WERI-Rb-1 (cell line): ENCODE data around the gene WIPF2.
"Not testable (repeated sequence)": the region's sequence is repeated elsewhere in the genome, so short reads cannot be mapped to it uniquely, and the experiment has no call there.

ENCODE experiments used
- DNase-seq: peaks from one replicate; pipeline ENCODE4 v3.0.0-alpha.2; 2020
- H3K27ac ChIP-seq: fragments of 250-450 bp; sonication (Bioruptor Pico); 2 replicates; pipeline ENCODE4 v1.5.1; 2020; ENCODE audit warnings: mild to moderate bottlenecking, moderate library complexity
- H3K27me3 ChIP-seq: fragments of 250-450 bp; sonication (Bioruptor Pico); 2 replicates; pipeline ENCODE4 v1.5.1; 2021; ENCODE audit warnings: mild to moderate bottlenecking, low read depth, moderate library complexity; ENCODE audit not compliant: insufficient read depth, severe bottlenecking
- H3K36me3 ChIP-seq: fragments of 250-450 bp; sonication (Bioruptor Pico); 2 replicates; pipeline ENCODE4 v1.5.1; 2020; ENCODE audit warnings: mild to moderate bottlenecking, moderate library complexity
- H3K4me3 ChIP-seq: 2 replicates; pipeline ENCODE4 v1.5.1; 2011; ENCODE audit warnings: low read depth, mild to moderate bottlenecking, control low read depth, low read length
- H3K9me3 ChIP-seq: fragments of 250-450 bp; sonication (Bioruptor Pico); 2 replicates; pipeline ENCODE4 v1.5.1; 2021; ENCODE audit warnings: mild to moderate bottlenecking, moderate library complexity; ENCODE audit not compliant: severe bottlenecking
- CTCF ChIP-seq: IDR thresholded peaks from 2 replicates; pipeline ENCODE4 v1.5.1; 2011; ENCODE audit warnings: low read depth, mild to moderate bottlenecking, control low read depth, inconsistent platforms, low read length

Gene WIPF2

DNA sequence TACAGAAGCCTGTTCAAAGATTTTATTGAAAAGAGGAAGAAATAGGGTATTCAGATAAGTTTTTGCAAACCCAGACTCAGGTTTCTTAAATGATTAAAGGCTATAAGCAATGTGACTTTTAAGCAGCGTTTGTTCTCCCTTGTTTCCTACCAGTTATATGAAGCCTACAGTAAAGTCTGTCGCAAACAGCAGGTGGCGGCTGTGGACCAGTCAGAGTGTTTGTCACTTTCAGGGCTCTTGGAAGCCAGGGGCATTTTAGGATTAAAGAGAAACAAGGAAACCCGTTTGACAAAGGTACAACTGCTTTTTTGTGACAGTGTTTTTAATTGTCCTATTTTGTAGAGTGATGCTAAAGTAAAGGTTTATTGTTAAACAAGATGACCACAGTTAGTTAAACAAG lies 82.2 kb downstream of the WIPF2 start:
- Histone ChIP-seq H3K36me3 (peaks cover 86% of the 10 kb centered on the region), H3K27ac (no peak overlapping the region), H3K27me3 (no peaks in the 10 kb centered on the region), H3K4me3 (no peak overlapping the region), H3K9me3 (no peaks in the 10 kb centered on the region)
- peak; percentile 50; the same call in 1 of the 2 replicates for TF ChIP-seq CTCF
- DNase-seq: peak; percentile 72

DNA sequence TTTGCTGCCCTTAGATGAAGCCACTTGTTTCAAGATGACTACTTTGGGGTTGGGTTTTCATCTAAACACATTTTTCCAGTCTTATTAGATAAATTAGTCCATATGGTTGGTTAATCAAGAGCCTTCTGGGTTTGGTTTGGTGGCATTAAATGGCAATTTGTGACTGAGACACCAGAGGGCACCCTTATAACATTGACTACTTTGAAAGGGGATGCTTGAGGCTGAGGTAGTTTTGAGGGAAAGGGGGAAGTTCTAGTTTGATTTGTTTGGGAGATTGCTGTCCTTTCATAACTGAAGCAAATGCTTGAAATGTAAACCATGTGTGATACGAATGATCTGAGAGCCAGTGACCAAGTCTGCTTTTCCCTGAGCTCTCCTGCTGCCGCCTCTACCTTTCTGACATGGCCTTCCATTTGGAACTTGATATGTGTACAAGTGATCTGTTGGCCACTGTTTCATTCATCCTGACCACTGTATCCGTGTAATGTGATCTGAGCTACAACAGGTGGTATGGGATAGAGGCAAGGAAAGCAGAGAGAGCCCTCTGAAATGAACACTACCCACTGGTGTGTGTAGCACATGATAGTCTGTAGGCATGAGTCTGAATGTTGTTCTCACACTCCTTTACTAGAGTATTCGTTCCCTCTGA lies 84.0 kb downstream of the WIPF2 start:
- peak; percentile 67 for DNase-seq
- H3K9me3 ChIP-seq: no peaks in the 10 kb centered on the region
- H3K27me3 ChIP-seq: no peaks in the 10 kb centered on the region
- peaks cover 68% of the 10 kb centered on the region for H3K36me3 ChIP-seq
- TF ChIP-seq CTCF: peak; percentile 69
- H3K4me3 ChIP-seq: no peak overlapping the region
- no peak overlapping the region for H3K27ac ChIP-seq

GRCh38 chr17:40303708-40304551 lies 84.8 kb downstream of the WIPF2 start:
- Histone ChIP-seq H3K27me3 (no peaks in the 10 kb centered on the region), H3K36me3 (peaks cover 61% of the 10 kb centered on the region), H3K4me3 (no peak overlapping the region), H3K27ac (peak overlapping the region; percentile 8; the same call in 1 of the 2 replicates), H3K9me3 (no peaks in the 10 kb centered on the region)
- no peak for DNase-seq
- TF ChIP-seq CTCF: no peak

- not testable (repeated sequence) for H3K27me3 ChIP-seq, H3K9me3 ChIP-seq, H3K4me3 ChIP-seq, H3K27ac ChIP-seq
- H3K36me3 ChIP-seq: peaks cover 57% of the 10 kb centered on the region
- DNase-seq: peak; percentile 33
These were observed 85.4 kb downstream of the WIPF2 start for GRCh38 chr17:40304552-40304863.

GRCh38 chr17:40304866-40305265 lies 85.8 kb downstream of the WIPF2 start:
- not testable (repeated sequence) for DNase-seq, H3K27me3 ChIP-seq, H3K9me3 ChIP-seq, H3K4me3 ChIP-seq, H3K27ac ChIP-seq
- peaks cover 54% of the 10 kb centered on the region for H3K36me3 ChIP-seq

GRCh38 chr17:40306395-40306794 lies 87.3 kb downstream of the WIPF2 start:
- no peaks in the 10 kb centered on the region for H3K9me3 ChIP-seq
- H3K27ac ChIP-seq: peak overlapping the region; percentile 78
- peaks cover 38% of the 10 kb centered on the region for H3K36me3 ChIP-seq
- TF ChIP-seq CTCF: no peak
- no peaks in the 10 kb centered on the region for H3K27me3 ChIP-seq
- H3K4me3 ChIP-seq: no peak overlapping the region
- DNase-seq: no peak
